Activated T-cell treated with anti-CD3 and anti-CD28 coated beads, Interleukin-2, amount 50 U/mL, for 1 hour (primary cell): ENCODE results near the gene MED13L.

ENCODE experiments used
- DNase-seq: peaks from one replicate; pipeline ENCODE4 v3.0.0-alpha.2; 2020

Gene MED13L

GRCh38 chr12:116276652-116277466 is 634 bp downstream of the MED13L start:
- DNase-seq: peak; percentile 74

- no peak for DNase-seq
Observed at GRCh38 chr12:116274551-116275375, 2.7 kb downstream of the MED13L start.

- no peak for DNase-seq
Observed at GRCh38 chr12:116273813-116274550, 3.5 kb downstream of the MED13L start.

GRCh38 chr12:116267948-116268347 is 9.5 kb downstream of the MED13L start:
- DNase-seq: no peak

- no peak for DNase-seq
Observed at GRCh38 chr12:116266631-116267349, 10.7 kb downstream of the MED13L start.

GRCh38 chr12:116266168-116266601 is 11.3 kb downstream of the MED13L start:
- DNase-seq: no peak

GRCh38 chr12:116265351-116266147 is 11.9 kb downstream of the MED13L start:
- no peak for DNase-seq

- no peak for DNase-seq
Observed at GRCh38 chr12:116264525-116265070, 12.9 kb downstream of the MED13L start.

- DNase-seq: no peak
Observed at GRCh38 chr12:116263844-116264243, 13.6 kb downstream of the MED13L start.

- no peak for DNase-seq
Observed at GRCh38 chr12:116263431-116263830, 14.1 kb downstream of the MED13L start.

- no peak for DNase-seq
Observed at GRCh38 chr12:116262741-116263140, 14.8 kb downstream of the MED13L start.

- no peak for DNase-seq
Observed at GRCh38 chr12:116261525-116262100, 15.9 kb downstream of the MED13L start.

GRCh38 chr12:116259800-116260577 is 17.5 kb downstream of the MED13L start:
- DNase-seq: no peak

- no peak for DNase-seq
Observed at GRCh38 chr12:116257826-116258225, 19.7 kb downstream of the MED13L start.

- no peak for DNase-seq
Observed at GRCh38 chr12:116257215-116257614, 20.3 kb downstream of the MED13L start.

GRCh38 chr12:116249938-116250337 is 27.6 kb downstream of the MED13L start:
- no peak for DNase-seq

- DNase-seq: no peak
Observed at GRCh38 chr12:116248930-116249329, 28.6 kb downstream of the MED13L start.

GRCh38 chr12:116248433-116248832 is 29.1 kb downstream of the MED13L start:
- no peak for DNase-seq

- no peak for DNase-seq
Observed at GRCh38 chr12:116247377-116247776, 30.1 kb downstream of the MED13L start.
